ENCODE measurements around the gene OGN.

- TF ChIP-seq CTCF (IDR thresholded peaks at IDR 0.05) (no peak), POLR2A (IDR thresholded peaks at IDR 0.05) (no peak), POLR2AphosphoS5 (IDR thresholded peaks at IDR 0.05) (no peak)
Measured at GRCh38 chr9:92402826-92403745, 1.3 kb downstream of the OGN start.

Measured in transverse colon (tissue), 4 donors.